Vagina (tissue), 2 donors: ENCODE data around the gene MGME1.

Source experiments
- CTCF ChIP-seq, 3 experiments: fragments of 450-650 bp in 2 of 3; fragments of 200-600 bp in 1 of 3; sonication (generic) in 1 of 3; IDR thresholded peaks; one replicate each; pipeline ENCODE4 v1.5.1; 2017 to 2019; ENCODE audit warnings: antibody characterized with exemption in 3 of 3, mild to moderate bottlenecking in 2 of 3, moderate library complexity in 2 of 3
- POLR2A ChIP-seq, 2 donors: fragments of 450-650 bp; IDR thresholded peaks; one replicate each; pipeline ENCODE4 v1.6.1; 2017; ENCODE audit warnings: antibody characterized with exemption in 2 of 2, mild to moderate bottlenecking in 2 of 2, moderate library complexity in 2 of 2
- POLR2AphosphoS5 ChIP-seq, 2 donors: sonication (generic); formaldehyde crosslinking; IDR thresholded peaks; one replicate each; pipeline ENCODE4 v1.9.0; 2017; ENCODE audit warnings: antibody characterized with exemption in 2 of 2, mild to moderate bottlenecking in 2 of 2, low read depth in 1 of 2; ENCODE audit not compliant: insufficient read depth in 1 of 2

- TF ChIP-seq CTCF (IDR thresholded peaks at IDR 0.05), result no peak
- TF ChIP-seq POLR2AphosphoS5 (IDR thresholded peaks at IDR 0.05; ENCODE audit: insufficient read depth in 1 of 2, low read depth in 1 of 2), result no peak
- TF ChIP-seq POLR2A (IDR thresholded peaks at IDR 0.05), result no peak
These were observed 2.6 kb downstream of the MGME1 start for GRCh38 chr20:17971300-17972013.
